IMR-90 (cell line): ENCODE measurements around the gene NLRC5.

Experiments
- CTCF ChIP-seq: conservative IDR thresholded peaks from 2 replicates; pipeline ENCODE4 v1.5.1; 2012; ENCODE audit warnings: mild to moderate bottlenecking, low read depth, low read length, improper control_type of control experiment
- FOS ChIP-seq: fragments of 150-350 bp; IDR thresholded peaks from 2 replicates; pipeline ENCODE4 v1.6.1; 2016; ENCODE audit warnings: low read depth, low read length
- TF ChIP-seq, protein P1 (sequence below): fragments of 150-350 bp; IDR thresholded peaks from 2 replicates; pipeline ENCODE4 v1.6.1; 2017; ENCODE audit warnings: mild to moderate bottlenecking, antibody characterized with exemption, low read length, low read depth

DNA sequence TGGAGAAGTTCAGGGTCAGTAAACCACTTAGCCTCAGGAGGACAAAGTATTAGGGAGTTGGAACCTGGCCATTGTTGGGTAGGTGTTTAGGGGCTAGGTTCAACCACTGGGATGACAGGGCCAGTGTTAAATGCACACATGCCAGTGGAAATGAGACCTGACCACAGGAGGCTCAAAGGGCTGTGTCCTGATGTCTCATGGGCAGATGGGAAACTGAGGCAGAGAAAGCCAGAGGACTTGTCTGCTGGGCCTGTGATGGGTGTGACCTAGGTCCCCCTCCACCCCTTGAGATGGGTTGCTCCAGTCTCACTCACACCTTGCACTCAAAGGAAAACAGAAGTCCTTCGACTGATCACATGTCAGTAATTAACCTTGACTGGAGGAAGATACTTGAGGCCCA, 119.1 kb downstream of the NLRC5 start:
- TF ChIP-seq CTCF: no peak
- TF ChIP-seq FOS: no peak
- TF ChIP-seq, protein P1, sequence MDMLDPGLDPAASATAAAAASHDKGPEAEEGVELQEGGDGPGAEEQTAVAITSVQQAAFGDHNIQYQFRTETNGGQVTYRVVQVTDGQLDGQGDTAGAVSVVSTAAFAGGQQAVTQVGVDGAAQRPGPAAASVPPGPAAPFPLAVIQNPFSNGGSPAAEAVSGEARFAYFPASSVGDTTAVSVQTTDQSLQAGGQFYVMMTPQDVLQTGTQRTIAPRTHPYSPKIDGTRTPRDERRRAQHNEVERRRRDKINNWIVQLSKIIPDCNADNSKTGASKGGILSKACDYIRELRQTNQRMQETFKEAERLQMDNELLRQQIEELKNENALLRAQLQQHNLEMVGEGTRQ: no peak
